ENCODE results near the gene C1GALT1. TPM values are rescaled to one million over a fixed set of nuclear protein-coding genes. Genes with fewer than 3 reads are reported as not detected.

Gene C1GALT1
- total RNA-seq, 1 experiment from 2014 or later = 15.6 TPM

GRCh38 chr7:7207876-7208275, 25.5 kb downstream of the C1GALT1 start:
- ChIA-PET CTCF (no interaction called here), POLR2A (ENCODE audit: low non-redundant PET) (no interaction called here)
- no TSS peak for BruUV-seq (replicated peaks)
- no peaks in the 10 kb centered on the region for H3K27me3 ChIP-seq (replicated peaks; ENCODE audit: insufficient read depth, low read depth, low read length, poor library complexity)
- no peaks in the 10 kb centered on the region for H3K36me3 ChIP-seq (ENCODE audit: insufficient read depth, low read length, poor library complexity, severe bottlenecking)
- no peaks in the 10 kb centered on the region for H3K4me1 ChIP-seq (ENCODE audit: insufficient read depth, low read length, poor library complexity, severe bottlenecking)
- DNase-seq (ENCODE audit: low spot score) = no peak
- intact Hi-C loops (cut with micrococcal nuclease; ENCODE audit: unreplicated experiment) = no loop called here
- TF ChIP-seq CTCF (conservative IDR thresholded peaks at IDR 0.05; ENCODE audit: low read depth, low read length) = no peak
- no peak for TF ChIP-seq EZH2 (IDR thresholded peaks at IDR 0.05; ENCODE audit: borderline replicate concordance, low read depth, low read length, poor library complexity, severe bottlenecking)
- H3K4me3 ChIP-seq (ENCODE audit: low read depth, low read length, poor library complexity, severe bottlenecking) = no peak overlapping the region
- no peak overlapping the region for H3K27ac ChIP-seq (ENCODE audit: low read depth, low read length, poor library complexity, severe bottlenecking)
- H3K9me3 ChIP-seq (ENCODE audit: low read depth, low read length, poor library complexity, severe bottlenecking) = no peaks in the 10 kb centered on the region

GRCh38 chr7:7208520-7208919, 26.2 kb downstream of the C1GALT1 start:
- ChIA-PET POLR2A (ENCODE audit: low non-redundant PET) (no interaction called here), CTCF (no interaction called here)
- Histone ChIP-seq H3K4me3 (ENCODE audit: low read depth, low read length, poor library complexity, severe bottlenecking) (no peak overlapping the region), H3K36me3 (ENCODE audit: insufficient read depth, low read length, poor library complexity, severe bottlenecking) (no peaks in the 10 kb centered on the region), H3K4me1 (ENCODE audit: insufficient read depth, low read length, poor library complexity, severe bottlenecking) (no peaks in the 10 kb centered on the region), H3K27me3 (replicated peaks; ENCODE audit: insufficient read depth, low read depth, low read length, poor library complexity) (no peaks in the 10 kb centered on the region), H3K27ac (ENCODE audit: low read depth, low read length, poor library complexity, severe bottlenecking) (no peak overlapping the region), H3K9me3 (ENCODE audit: low read depth, low read length, poor library complexity, severe bottlenecking) (no peaks in the 10 kb centered on the region)
- intact Hi-C loops (cut with micrococcal nuclease; ENCODE audit: unreplicated experiment) = no loop called here
- no peak for TF ChIP-seq EZH2 (IDR thresholded peaks at IDR 0.05; ENCODE audit: borderline replicate concordance, low read depth, low read length, poor library complexity, severe bottlenecking)
- no peak for TF ChIP-seq CTCF (conservative IDR thresholded peaks at IDR 0.05; ENCODE audit: low read depth, low read length)
- no peak for DNase-seq (ENCODE audit: low spot score)
- no TSS peak for BruUV-seq (replicated peaks)

GRCh38 chr7:7209412-7210050, 27.2 kb downstream of the C1GALT1 start:
- no peaks in the 10 kb centered on the region for H3K36me3 ChIP-seq (ENCODE audit: insufficient read depth, low read length, poor library complexity, severe bottlenecking)
- TF ChIP-seq CTCF (conservative IDR thresholded peaks at IDR 0.05; ENCODE audit: low read depth, low read length) (no peak), EZH2 (IDR thresholded peaks at IDR 0.05; ENCODE audit: borderline replicate concordance, low read depth, low read length, poor library complexity, severe bottlenecking) (no peak)
- H3K4me3 ChIP-seq (ENCODE audit: low read depth, low read length, poor library complexity, severe bottlenecking) = no peak overlapping the region
- CTCF ChIA-PET = no interaction called here
- intact Hi-C loops (cut with micrococcal nuclease; ENCODE audit: unreplicated experiment) = no loop called here
- POLR2A ChIA-PET (ENCODE audit: low non-redundant PET) = no interaction called here
- no peak for DNase-seq (ENCODE audit: low spot score)
- H3K27me3 ChIP-seq (replicated peaks; ENCODE audit: insufficient read depth, low read depth, low read length, poor library complexity) = no peaks in the 10 kb centered on the region
- no TSS peak for BruUV-seq (replicated peaks)
- H3K4me1 ChIP-seq (ENCODE audit: insufficient read depth, low read length, poor library complexity, severe bottlenecking) = no peaks in the 10 kb centered on the region
- no peaks in the 10 kb centered on the region for H3K9me3 ChIP-seq (ENCODE audit: low read depth, low read length, poor library complexity, severe bottlenecking)
- H3K27ac ChIP-seq (ENCODE audit: low read depth, low read length, poor library complexity, severe bottlenecking) = no peak overlapping the region
